Gastroesophageal sphincter (tissue), 4 donors: ENCODE data around the gene PARN. TPM values are rescaled to one million over a fixed set of nuclear protein-coding genes. Genes with fewer than 3 reads are reported as not detected.

Source experiments
- ATAC-seq: fragments of 150-250 bp; one replicate; pipeline ENCODE4 v1.9.1; 2016; ENCODE audit warnings: mild to moderate bottlenecking, moderate library complexity
- H3K27ac ChIP-seq, 4 donors: fragments of 200-600 bp; sonication (generic) in 3 of 4; 1 replicate in 3 of 4; 2 replicates in 1 of 4; pipeline ENCODE4 v1.5.1; 2016 to 2019
- H3K27me3 ChIP-seq: fragments of 200-600 bp; sonication (generic); one replicate; pipeline ENCODE4 v1.5.1; 2019
- H3K36me3 ChIP-seq, 2 donors: fragments of 200-600 bp; sonication (generic); one replicate each; pipeline ENCODE4 v1.5.1; 2019; ENCODE audit warnings: control low read depth in 1 of 2
- H3K4me1 ChIP-seq, 3 donors: fragments of 200-600 bp; sonication (generic); 1 replicate in 2 of 3; 2 replicates in 1 of 3; pipeline ENCODE4 v1.5.1; 2016 to 2019; ENCODE audit warnings: control low read depth in 2 of 3
- H3K4me3 ChIP-seq, 2 donors: fragments of 200-600 bp; sonication (generic); one replicate each; pipeline ENCODE4 v1.5.1; 2019; ENCODE audit warnings: mild to moderate bottlenecking in 1 of 2, moderate library complexity in 1 of 2
- H3K9me3 ChIP-seq, 3 donors: fragments of 200-600 bp; sonication (generic); one replicate each; pipeline ENCODE4 v1.5.1; 2017 to 2019; ENCODE audit warnings: control low read depth in 2 of 3
- EP300 ChIP-seq: sonication (generic); formaldehyde crosslinking; IDR thresholded peaks from one replicate; pipeline ENCODE4 v1.6.1; 2017; ENCODE audit warnings: antibody characterized with exemption, mild to moderate bottlenecking
- POLR2A ChIP-seq, 2 donors: fragments of 450-650 bp; IDR thresholded peaks; one replicate each; pipeline ENCODE4 v1.6.1; 2017; ENCODE audit warnings: antibody characterized with exemption in 2 of 2, mild to moderate bottlenecking in 2 of 2, moderate library complexity in 1 of 2
- POLR2AphosphoS5 ChIP-seq: sonication (generic); formaldehyde crosslinking; IDR thresholded peaks from one replicate; pipeline ENCODE4 v1.6.1; 2017; ENCODE audit warnings: antibody characterized with exemption
- WGBS, 2 donors: methylation state at CpG; one replicate each; pipeline ENCODE4 v1.1.5; 2018; ENCODE audit warnings: low coverage in 1 of 2; 5-methylcytosine and 5-hydroxymethylcytosine counted together
- total RNA-seq, 4 donors: library from RNA; depleted of rRNA; stranded (reverse); fragments of >200 nt; gene quantifications; one replicate each; pipeline ENCODE4 v1.1.0, GENCODE V29; 2016
- TF ChIP-seq, protein P1 (sequence below), 4 experiments: fragments of 200-600 bp in 2 of 4; fragments of 450-650 bp in 2 of 4; sonication (generic) in 1 of 4; IDR thresholded peaks; one replicate each; pipeline ENCODE4 v1.5.1; 2017 to 2019; ENCODE audit warnings: antibody characterized with exemption in 4 of 4, mild to moderate bottlenecking in 2 of 4, moderate library complexity in 2 of 4

PARN gene
- total RNA-seq, 4 donors from 2014 or later, result 34.9 to 49.7 (median 40.0) TPM

DNA sequence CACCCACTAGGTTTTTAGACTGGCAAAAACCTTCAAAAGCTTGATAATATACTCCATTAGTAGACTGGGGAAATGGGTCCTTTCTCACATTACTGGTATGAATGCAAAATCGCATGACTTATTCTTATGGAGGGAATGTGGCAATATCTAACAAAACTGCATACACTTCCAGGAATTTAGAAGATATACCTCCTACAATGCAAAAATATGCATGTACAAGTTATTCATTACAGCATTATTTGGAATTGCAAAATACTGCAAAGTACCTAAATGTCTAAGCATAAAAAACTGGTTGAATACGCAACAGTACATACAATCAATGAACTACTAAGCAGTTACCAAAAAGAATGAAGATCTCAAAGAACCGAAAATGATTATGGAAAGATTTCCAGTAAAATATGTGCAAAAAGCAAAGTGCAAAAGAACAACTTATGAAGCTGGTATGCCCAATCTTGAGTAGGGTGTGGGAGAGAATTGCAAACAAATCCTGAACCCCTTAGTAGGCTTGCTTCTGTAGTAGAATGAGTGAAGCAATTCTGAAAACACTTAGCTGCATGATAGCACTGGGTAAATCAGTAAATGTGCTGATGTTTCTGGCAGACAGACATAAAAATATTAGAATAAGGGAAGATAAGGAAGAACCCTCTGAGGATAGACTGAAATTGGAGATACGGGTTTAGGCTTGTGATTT, 180.1 kb downstream of the PARN start:
- ATAC-seq, result no peak
- whole genome bisulfite sequencing, 2 donors, result 91 to 98% methylated on average over 4 of the region's 4 CpGs
- Histone ChIP-seq H3K27me3 (no peaks in the 10 kb centered on the region), H3K36me3 (peaks cover 0 to 20% of the 10 kb centered on the region in 2 donors), H3K4me1 (no peaks in the 10 kb centered on the region), H3K9me3 (no peaks in the 10 kb centered on the region), H3K4me3 (no peak overlapping the region), H3K27ac (no peak overlapping the region)
- TF ChIP-seq POLR2AphosphoS5 (no peak), POLR2A (IDR thresholded peaks at IDR 0.05) (no peak), EP300 (no peak)
- TF ChIP-seq, protein P1, sequence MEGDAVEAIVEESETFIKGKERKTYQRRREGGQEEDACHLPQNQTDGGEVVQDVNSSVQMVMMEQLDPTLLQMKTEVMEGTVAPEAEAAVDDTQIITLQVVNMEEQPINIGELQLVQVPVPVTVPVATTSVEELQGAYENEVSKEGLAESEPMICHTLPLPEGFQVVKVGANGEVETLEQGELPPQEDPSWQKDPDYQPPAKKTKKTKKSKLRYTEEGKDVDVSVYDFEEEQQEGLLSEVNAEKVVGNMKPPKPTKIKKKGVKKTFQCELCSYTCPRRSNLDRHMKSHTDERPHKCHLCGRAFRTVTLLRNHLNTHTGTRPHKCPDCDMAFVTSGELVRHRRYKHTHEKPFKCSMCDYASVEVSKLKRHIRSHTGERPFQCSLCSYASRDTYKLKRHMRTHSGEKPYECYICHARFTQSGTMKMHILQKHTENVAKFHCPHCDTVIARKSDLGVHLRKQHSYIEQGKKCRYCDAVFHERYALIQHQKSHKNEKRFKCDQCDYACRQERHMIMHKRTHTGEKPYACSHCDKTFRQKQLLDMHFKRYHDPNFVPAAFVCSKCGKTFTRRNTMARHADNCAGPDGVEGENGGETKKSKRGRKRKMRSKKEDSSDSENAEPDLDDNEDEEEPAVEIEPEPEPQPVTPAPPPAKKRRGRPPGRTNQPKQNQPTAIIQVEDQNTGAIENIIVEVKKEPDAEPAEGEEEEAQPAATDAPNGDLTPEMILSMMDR (IDR thresholded peaks at IDR 0.05), result no peak

DNA sequence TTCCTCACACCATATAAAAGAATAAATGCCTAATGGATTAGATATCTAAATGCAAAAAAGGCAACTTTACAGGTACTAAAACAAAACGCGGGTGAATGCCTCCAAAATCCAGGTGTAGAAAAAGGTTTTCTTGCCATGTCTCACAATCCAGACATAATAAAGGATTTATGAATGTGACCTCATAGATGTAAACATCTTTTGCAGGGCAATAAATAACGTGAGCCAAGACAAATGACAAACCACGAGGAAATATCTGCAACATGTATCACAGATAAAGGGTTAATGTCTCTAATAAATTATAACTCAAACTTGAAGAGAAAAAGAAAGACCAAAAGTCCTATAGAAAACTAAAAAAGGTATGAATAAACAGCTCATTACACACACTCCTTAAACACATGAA, 180.7 kb downstream of the PARN start:
- no peak overlapping the region for H3K27ac ChIP-seq
- no peak for ATAC-seq
- no peaks in the 10 kb centered on the region for H3K9me3 ChIP-seq
- TF ChIP-seq POLR2AphosphoS5, result no peak
- TF ChIP-seq, protein P1 (IDR thresholded peaks at IDR 0.05), result no peak
- TF ChIP-seq POLR2A (IDR thresholded peaks at IDR 0.05), result no peak
- TF ChIP-seq EP300, result no peak
- H3K36me3 ChIP-seq, result peaks cover 0 to 21% of the 10 kb centered on the region in 2 donors
- no peak overlapping the region for H3K4me3 ChIP-seq
- no peaks in the 10 kb centered on the region for H3K27me3 ChIP-seq
- no peaks in the 10 kb centered on the region for H3K4me1 ChIP-seq
- 79 to 83% methylated on average over 4 of the region's 4 CpGs for WGBS, 2 donors

DNA sequence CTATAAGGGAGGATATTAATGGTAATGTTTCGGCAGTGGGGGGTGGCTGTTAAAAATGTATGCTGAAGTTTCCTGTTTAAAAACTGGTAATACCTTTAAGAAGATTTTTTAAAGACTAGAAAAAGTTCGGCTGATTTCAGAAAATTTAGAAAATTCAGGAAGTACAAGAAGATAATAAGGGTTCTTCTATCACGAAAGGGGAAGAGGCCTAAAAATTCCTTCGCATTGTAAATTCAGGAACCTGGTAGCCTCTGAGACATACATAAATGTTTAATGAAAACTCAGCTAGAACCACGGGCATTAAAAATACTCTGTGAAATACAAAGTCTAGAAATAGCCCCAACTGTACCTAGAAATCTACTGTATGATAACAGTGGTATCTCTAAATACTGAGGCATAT, 181.2 kb downstream of the PARN start:
- no peak overlapping the region for H3K27ac ChIP-seq
- H3K4me3 ChIP-seq, result no peak overlapping the region
- no peak for ATAC-seq
- 95 to 96% methylated on average over 5 of the region's 5 CpGs for WGBS, 2 donors
- H3K4me1 ChIP-seq, result no peaks in the 10 kb centered on the region
- no peaks in the 10 kb centered on the region for H3K27me3 ChIP-seq
- TF ChIP-seq POLR2A (IDR thresholded peaks at IDR 0.05) (no peak), POLR2AphosphoS5 (no peak), EP300 (no peak)
- TF ChIP-seq, protein P1 (IDR thresholded peaks at IDR 0.05), result no peak
- no peaks in the 10 kb centered on the region for H3K9me3 ChIP-seq
- peaks cover 0 to 21% of the 10 kb centered on the region in 2 donors for H3K36me3 ChIP-seq

DNA sequence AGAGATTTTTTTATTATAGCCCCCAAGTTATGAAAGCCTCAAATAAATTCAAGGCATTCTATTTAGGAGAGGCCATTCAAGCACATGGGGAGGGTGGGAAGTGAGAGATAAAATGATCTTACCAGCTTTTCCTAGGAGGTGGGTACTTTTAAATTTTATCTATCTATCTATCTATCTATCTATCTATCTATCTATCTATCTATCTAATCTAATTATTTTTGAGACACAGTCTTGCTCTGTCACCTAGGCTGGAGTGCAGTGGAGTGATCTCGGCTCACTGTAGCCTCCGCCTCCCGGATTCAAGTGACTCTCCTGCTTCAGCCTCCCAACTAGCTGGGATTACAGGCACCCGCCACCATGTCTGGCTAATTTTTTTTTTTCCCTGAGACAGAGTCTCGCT, 182.3 kb downstream of the PARN start:
- no peak for TF ChIP-seq EP300
- Histone ChIP-seq H3K4me3 (no peak overlapping the region), H3K27me3 (no peaks in the 10 kb centered on the region), H3K27ac (no peak overlapping the region), H3K36me3 (peaks cover 0 to 21% of the 10 kb centered on the region in 2 donors), H3K4me1 (no peaks in the 10 kb centered on the region), H3K9me3 (no peaks in the 10 kb centered on the region)
- 90% methylated on average over 5 of the region's 5 CpGs; no CpG with 5 or more reads in 1 of the 2 donors for WGBS, 2 donors
- no peak for ATAC-seq

DNA sequence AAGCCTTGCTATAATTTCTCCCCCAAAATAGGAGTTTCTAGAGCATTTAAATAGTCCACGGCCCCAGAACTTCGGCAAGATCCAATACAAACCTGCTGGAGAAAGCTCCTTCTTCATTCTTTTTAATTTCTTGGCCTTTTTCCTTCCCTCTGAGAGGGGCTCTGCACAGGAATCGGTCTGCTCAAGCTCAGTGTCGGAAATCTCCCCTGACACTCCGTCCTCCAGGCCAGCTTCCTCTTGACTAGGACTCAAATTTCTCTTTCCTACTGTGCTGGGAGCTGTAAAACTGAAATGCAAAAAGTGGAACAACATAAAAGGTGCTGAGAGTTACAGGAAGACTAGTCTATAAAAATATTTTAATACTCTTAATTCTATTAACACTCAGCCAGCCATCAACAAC, 183.3 kb downstream of the PARN start:
- Histone ChIP-seq H3K4me1 (no peaks in the 10 kb centered on the region), H3K36me3 (peaks cover 0 to 25% of the 10 kb centered on the region in 2 donors), H3K9me3 (no peaks in the 10 kb centered on the region), H3K27ac (no peak overlapping the region), H3K27me3 (no peaks in the 10 kb centered on the region), H3K4me3 (no peak overlapping the region)
- no peak for ATAC-seq
- 65 to 100% methylated on average over 1 to 4 of the region's 5 CpGs for WGBS, 2 donors
- TF ChIP-seq POLR2A (IDR thresholded peaks at IDR 0.05), result no peak

DNA sequence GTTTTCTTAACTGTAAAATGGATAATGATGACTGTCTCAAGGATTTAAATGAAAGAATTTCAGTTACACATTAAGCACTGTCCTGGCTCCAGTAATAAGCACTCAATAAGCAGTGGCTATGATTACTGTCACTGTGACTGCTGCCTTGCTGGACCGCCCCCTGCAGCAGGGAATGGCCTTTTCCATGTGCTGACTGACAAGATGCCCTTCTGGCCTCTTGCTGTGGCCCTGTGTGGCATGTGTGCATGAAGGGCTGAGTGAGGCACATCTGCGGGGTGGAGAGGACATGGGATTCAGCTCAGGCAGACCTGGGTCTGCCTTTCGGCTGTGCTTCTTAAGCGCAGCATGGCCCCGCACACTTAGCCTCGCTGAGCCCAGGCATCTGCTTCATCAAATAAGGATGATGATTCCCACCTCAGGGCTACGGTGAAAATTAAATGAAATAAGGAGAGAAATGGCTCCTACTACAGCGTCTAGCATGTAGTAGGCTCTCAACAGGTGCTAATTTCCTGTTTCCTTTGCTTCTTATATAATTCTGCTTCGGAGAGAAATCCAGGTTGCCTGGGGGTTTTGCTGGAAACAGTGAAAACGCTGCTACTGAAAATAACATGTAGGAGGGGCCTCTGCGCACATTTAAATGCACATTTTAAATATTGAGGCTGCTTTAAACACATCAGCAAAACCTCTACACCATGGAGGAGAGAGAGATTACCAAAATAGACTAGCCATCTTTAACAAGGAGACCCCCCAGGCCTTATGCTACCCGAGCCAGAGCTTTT, 183.9 kb downstream of the PARN start:
- TF ChIP-seq, protein P1 (IDR thresholded peaks at IDR 0.05), result no peak
- TF ChIP-seq EP300, result no peak
- no peak for TF ChIP-seq POLR2A (IDR thresholded peaks at IDR 0.05)
- TF ChIP-seq POLR2AphosphoS5, result no peak

More for the DNA sequence above, 183.9 kb downstream of the PARN start:
- no peaks in the 10 kb centered on the region for H3K9me3 ChIP-seq
- ATAC-seq, result no peak
- no peaks in the 10 kb centered on the region for H3K27me3 ChIP-seq
- H3K27ac ChIP-seq, result no peak overlapping the region
- 80 to 91% methylated on average over 5 to 11 of the region's 12 CpGs for WGBS, 2 donors
- H3K4me3 ChIP-seq, result no peak overlapping the region
- peaks cover 0 to 25% of the 10 kb centered on the region in 2 donors for H3K36me3 ChIP-seq
- H3K4me1 ChIP-seq, result no peaks in the 10 kb centered on the region
